Thyroid gland (tissue), 4 donors: Measurements from ENCODE around the gene SERPINB2.

Experiments used
- CTCF ChIP-seq, 6 experiments: fragments of 200-600 bp in 3 of 6; fragments of 450-650 bp in 3 of 6; sonication (generic) in 3 of 6; IDR thresholded peaks; one replicate each; pipeline ENCODE4 v1.5.1; 2016 to 2019; ENCODE audit warnings: antibody characterized with exemption in 6 of 6, mild to moderate bottlenecking in 2 of 6, inconsistent platforms in 1 of 6, moderate library complexity in 1 of 6
- POLR2A ChIP-seq, 2 donors: fragments of 450-650 bp; IDR thresholded peaks; one replicate each; pipeline ENCODE4 v1.6.1; 2017; ENCODE audit warnings: antibody characterized with exemption in 2 of 2, mild to moderate bottlenecking in 2 of 2, moderate library complexity in 1 of 2

- TF ChIP-seq CTCF (IDR thresholded peaks at IDR 0.05) (no peak), POLR2A (IDR thresholded peaks at IDR 0.05) (no peak)
Measured at GRCh38 chr18:63899206-63899605, 11.7 kb downstream of the SERPINB2 start.
